Chondrocyte (in vitro differentiated cells): ENCODE measurements around the gene LGALS12. TPM values are rescaled to one million over a fixed set of nuclear protein-coding genes. Genes with fewer than 3 reads are reported as not detected.

Experiments used
- DNase-seq: peaks from one replicate; pipeline ENCODE4 v3.0.0; 2021; ENCODE audit warnings: mixed read lengths, low spot score
- H3K27ac Mint-ChIP-seq: one replicate; pipeline ENCODE4 v1.8.0; 2021; ENCODE audit warnings: mild to moderate bottlenecking, moderate library complexity, mixed read lengths; ENCODE audit not compliant: unreplicated experiment
- H3K27me3 Mint-ChIP-seq: 2 replicates; pipeline ENCODE4 v1.8.0; 2021; ENCODE audit warnings: low read depth, mixed read lengths
- H3K36me3 Mint-ChIP-seq: 2 replicates; pipeline ENCODE4 v1.8.0; 2021; ENCODE audit warnings: low read depth, mixed read lengths
- H3K4me1 Mint-ChIP-seq: 2 replicates; pipeline ENCODE4 v1.8.0; 2021; ENCODE audit warnings: low read depth, mild to moderate bottlenecking, mixed read lengths
- H3K4me3 Mint-ChIP-seq: one replicate; pipeline ENCODE4 v1.8.0; 2021; ENCODE audit warnings: mild to moderate bottlenecking, moderate library complexity, mixed read lengths; ENCODE audit not compliant: unreplicated experiment
- H3K9me3 Mint-ChIP-seq: 2 replicates; pipeline ENCODE4 v1.8.0; 2021; ENCODE audit warnings: low read depth, mixed read lengths
- total RNA-seq: library from RNA; stranded (reverse); gene quantifications from 3 replicates; pipeline ENCODE4 v1.2.1, GENCODE V29; 2021
- TF ChIP-seq, protein P1 (sequence below): fragments of 200-600 bp; sonication (generic); IDR thresholded peaks from 2 replicates; pipeline ENCODE4 v1.5.0; 2021; ENCODE audit warnings: antibody characterized with exemption, mild to moderate bottlenecking, moderate library complexity

Gene LGALS12
- total RNA-seq, 1 donor from 2014 or later = not detected

DNA sequence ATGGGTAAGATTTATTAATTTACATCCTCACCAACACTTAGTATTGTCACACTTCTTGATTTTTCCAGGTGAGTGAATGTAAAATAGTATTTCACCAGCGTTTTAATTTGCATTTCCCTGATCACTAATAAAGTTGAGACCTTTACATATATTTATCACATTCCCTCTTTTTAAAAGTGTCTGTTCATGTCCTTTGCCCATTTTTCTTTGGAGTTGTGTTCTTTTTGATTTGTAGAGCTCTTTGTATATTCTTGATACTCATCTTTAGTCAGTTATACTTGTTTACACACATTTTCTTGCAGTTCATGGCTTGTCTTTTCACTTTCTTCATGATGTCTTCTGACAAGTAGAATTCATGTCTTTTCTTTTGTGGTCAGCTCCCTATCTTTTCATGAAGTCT lies 12.8 kb upstream of the LGALS12 start:
- Mint-ChIP-seq H3K4me1 (peaks cover 17% of the 10 kb centered on the region), H3K27me3 (peaks cover 54% of the 10 kb centered on the region), H3K4me3 (no peak overlapping the region), H3K27ac (no peak overlapping the region), H3K9me3 (peaks cover 12% of the 10 kb centered on the region), H3K36me3 (peaks cover 4% of the 10 kb centered on the region)
- DNase-seq = no peak
- TF ChIP-seq, protein P1, sequence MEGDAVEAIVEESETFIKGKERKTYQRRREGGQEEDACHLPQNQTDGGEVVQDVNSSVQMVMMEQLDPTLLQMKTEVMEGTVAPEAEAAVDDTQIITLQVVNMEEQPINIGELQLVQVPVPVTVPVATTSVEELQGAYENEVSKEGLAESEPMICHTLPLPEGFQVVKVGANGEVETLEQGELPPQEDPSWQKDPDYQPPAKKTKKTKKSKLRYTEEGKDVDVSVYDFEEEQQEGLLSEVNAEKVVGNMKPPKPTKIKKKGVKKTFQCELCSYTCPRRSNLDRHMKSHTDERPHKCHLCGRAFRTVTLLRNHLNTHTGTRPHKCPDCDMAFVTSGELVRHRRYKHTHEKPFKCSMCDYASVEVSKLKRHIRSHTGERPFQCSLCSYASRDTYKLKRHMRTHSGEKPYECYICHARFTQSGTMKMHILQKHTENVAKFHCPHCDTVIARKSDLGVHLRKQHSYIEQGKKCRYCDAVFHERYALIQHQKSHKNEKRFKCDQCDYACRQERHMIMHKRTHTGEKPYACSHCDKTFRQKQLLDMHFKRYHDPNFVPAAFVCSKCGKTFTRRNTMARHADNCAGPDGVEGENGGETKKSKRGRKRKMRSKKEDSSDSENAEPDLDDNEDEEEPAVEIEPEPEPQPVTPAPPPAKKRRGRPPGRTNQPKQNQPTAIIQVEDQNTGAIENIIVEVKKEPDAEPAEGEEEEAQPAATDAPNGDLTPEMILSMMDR = no peak

DNA sequence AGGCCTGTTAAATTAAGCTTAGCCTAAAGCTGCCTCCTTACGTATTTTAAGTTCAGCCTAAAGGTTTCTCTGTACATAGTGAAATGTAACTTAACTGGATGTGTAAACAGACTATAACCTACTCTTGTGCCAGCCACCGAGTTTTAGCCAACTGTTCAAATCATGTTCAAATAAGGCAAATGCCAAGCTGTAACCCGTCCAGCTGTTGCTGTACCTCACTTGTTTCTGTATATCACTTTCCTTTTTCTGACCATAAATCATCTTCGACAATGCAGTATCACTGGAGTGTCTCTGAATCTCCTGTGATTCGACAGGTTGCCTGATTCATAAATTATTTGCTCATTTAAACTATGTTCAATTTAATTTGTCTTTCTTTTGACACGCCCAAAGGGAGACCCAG lies 10.9 kb upstream of the LGALS12 start:
- TF ChIP-seq, protein P1 = no peak
- DNase-seq = no peak

DNA sequence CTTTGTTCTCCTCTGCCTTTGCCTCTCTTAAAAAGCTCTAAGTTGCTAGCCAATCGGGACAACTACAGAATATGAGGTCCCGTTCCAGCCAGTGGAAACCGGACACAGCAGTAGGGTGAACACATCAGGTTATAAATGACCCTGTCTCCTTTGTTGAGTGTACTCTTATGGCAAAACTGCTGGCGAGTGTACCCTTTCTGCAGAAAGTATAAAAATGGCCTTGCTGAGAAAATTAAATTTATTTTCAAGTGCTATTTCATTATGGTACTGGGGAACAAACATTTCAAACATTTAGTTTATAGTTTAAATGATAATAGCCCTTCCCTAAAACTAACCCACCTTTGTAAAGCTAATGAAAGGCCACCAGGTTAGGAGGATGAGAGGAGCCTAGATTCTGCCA lies 6.0 kb upstream of the LGALS12 start:
- Mint-ChIP-seq H3K4me3 (no peak overlapping the region), H3K36me3 (peaks cover 12% of the 10 kb centered on the region), H3K27ac (no peak overlapping the region), H3K27me3 (peaks cover 31% of the 10 kb centered on the region), H3K4me1 (no peaks in the 10 kb centered on the region), H3K9me3 (peaks cover 32% of the 10 kb centered on the region)
- DNase-seq = no peak
- TF ChIP-seq, protein P1 = no peak

More for the DNA sequence above, 10.9 kb upstream of the LGALS12 start:
- H3K27me3 Mint-ChIP-seq = peaks cover 57% of the 10 kb centered on the region
- peaks cover 17% of the 10 kb centered on the region for H3K4me1 Mint-ChIP-seq
- H3K4me3 Mint-ChIP-seq = no peak overlapping the region
- H3K36me3 Mint-ChIP-seq = peaks cover 7% of the 10 kb centered on the region
- no peak overlapping the region for H3K27ac Mint-ChIP-seq
- peaks cover 24% of the 10 kb centered on the region for H3K9me3 Mint-ChIP-seq

- Mint-ChIP-seq H3K36me3 (peaks cover 10% of the 10 kb centered on the region), H3K27ac (no peak overlapping the region), H3K4me1 (no peaks in the 10 kb centered on the region), H3K4me3 (no peak overlapping the region), H3K27me3 (peaks cover 21% of the 10 kb centered on the region), H3K9me3 (peaks cover 32% of the 10 kb centered on the region)
- TF ChIP-seq, protein P1 = no peak
- DNase-seq = no peak
These were observed 4.6 kb upstream of the LGALS12 start for GRCh38 chr11:63501236-63501635.

DNA sequence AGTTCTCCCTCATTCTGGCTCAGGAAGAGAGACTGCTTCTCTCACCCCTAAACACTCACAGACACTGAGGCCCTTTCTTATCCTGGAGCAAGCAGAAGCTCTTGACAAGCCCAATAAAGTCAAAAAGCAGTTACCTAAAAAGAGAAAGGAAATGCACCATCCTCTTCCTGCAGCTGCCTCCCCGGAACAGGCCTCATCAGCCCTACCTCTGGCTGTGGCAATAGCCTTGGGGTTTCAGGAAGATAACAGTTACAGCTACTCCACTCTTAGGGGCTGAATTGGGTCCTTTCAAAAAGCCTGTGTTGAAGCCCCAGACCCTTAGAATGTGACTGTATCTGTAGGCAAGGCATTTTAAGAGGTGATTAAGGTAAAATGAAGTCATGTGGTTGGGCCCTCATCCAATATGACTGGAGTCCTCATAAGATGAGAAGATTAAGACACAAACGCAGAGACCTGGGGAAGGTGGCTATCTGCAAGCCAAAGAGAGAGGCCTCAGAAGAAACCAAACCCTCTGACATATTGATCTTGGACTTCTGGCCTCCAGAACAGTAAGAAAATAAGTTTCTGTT lies 3.5 kb upstream of the LGALS12 start:
- no peak overlapping the region for H3K27ac Mint-ChIP-seq
- H3K9me3 Mint-ChIP-seq = peaks cover 27% of the 10 kb centered on the region
- TF ChIP-seq, protein P1 = no peak
- H3K27me3 Mint-ChIP-seq = peaks cover 13% of the 10 kb centered on the region
- H3K4me1 Mint-ChIP-seq = no peaks in the 10 kb centered on the region
- no peak for DNase-seq
- H3K36me3 Mint-ChIP-seq = peaks cover 10% of the 10 kb centered on the region
- H3K4me3 Mint-ChIP-seq = no peak overlapping the region
